A673 (cell line): ENCODE results near the gene RFC2. TPM values are rescaled to one million over a fixed set of nuclear protein-coding genes. Genes with fewer than 3 reads are reported as not detected.
"Not testable (repeated sequence)": the region's sequence is repeated elsewhere in the genome, so short reads cannot be mapped to it uniquely, and the experiment has no call there.

Source experiments
- BruUV-seq: library from RNA; stranded (reverse); fragments of 400-500 nt; replicated peaks from 2 replicates; lab custom pipeline; 2021; lab: Mats Ljungman, UMichigan
- CTCF ChIA-PET: fragments of 300-600 bp; sonication (Branson Sonifier 250); formaldehyde crosslinking; loops from one replicate; lab custom pipeline; 2022; ENCODE audit warnings: antibody characterized with exemption; lab: Charles Lee
- POLR2A ChIA-PET: fragments of 300-600 bp; sonication (Branson Sonifier 250); formaldehyde crosslinking; loops from one replicate; lab custom pipeline; 2022; ENCODE audit warnings: antibody characterized with exemption; ENCODE audit not compliant: low non-redundant PET; lab: Charles Lee
- DNase-seq: peaks from one replicate; pipeline ENCODE4 v3.0.0-alpha.2; 2015; ENCODE audit warnings: low spot score
- H3K27ac ChIP-seq: fragments of 200-600 bp; sonication (generic); 2 replicates; pipeline ENCODE4 v1.5.1; 2016; ENCODE audit warnings: mixed run types, low read depth, mild to moderate bottlenecking, mixed read lengths, antibody characterized with exemption, low read length; ENCODE audit not compliant: poor library complexity, severe bottlenecking
- H3K27me3 ChIP-seq: fragments of 200-600 bp; sonication (generic); replicated peaks from 2 replicates; pipeline ENCODE4 v1.6.1; 2017; ENCODE audit warnings: mixed run types, low read depth, mild to moderate bottlenecking, mixed read lengths, antibody characterized with exemption, low read length; ENCODE audit not compliant: insufficient read depth, poor library complexity
- H3K36me3 ChIP-seq: fragments of 200-600 bp; sonication (generic); 2 replicates; pipeline ENCODE4 v1.6.1; 2016; ENCODE audit warnings: mixed run types, mild to moderate bottlenecking, mixed read lengths, antibody characterized with exemption, low read length; ENCODE audit not compliant: insufficient read depth, poor library complexity, severe bottlenecking
- H3K4me1 ChIP-seq: fragments of 200-600 bp; sonication (generic); 2 replicates; pipeline ENCODE4 v1.6.1; 2017; ENCODE audit warnings: mixed run types, mild to moderate bottlenecking, mixed read lengths, antibody characterized with exemption, low read length; ENCODE audit not compliant: insufficient read depth, poor library complexity, severe bottlenecking
- H3K4me3 ChIP-seq: fragments of 200-600 bp; sonication (generic); 2 replicates; pipeline ENCODE4 v1.5.1; 2016; ENCODE audit warnings: low read depth, mixed run types, mild to moderate bottlenecking, mixed read lengths, low read length; ENCODE audit not compliant: poor library complexity, severe bottlenecking
- H3K9me3 ChIP-seq: fragments of 200-600 bp; sonication (generic); 2 replicates; pipeline ENCODE4 v1.6.1; 2016; ENCODE audit warnings: mixed run types, low read depth, mild to moderate bottlenecking, mixed read lengths, antibody characterized with exemption, low read length; ENCODE audit not compliant: poor library complexity, severe bottlenecking
- EZH2 ChIP-seq: fragments of 200-600 bp; sonication (generic); IDR thresholded peaks from 2 replicates; pipeline ENCODE4 v1.6.1; 2017; ENCODE audit warnings: borderline replicate concordance, low read depth, mild to moderate bottlenecking, mixed read lengths, antibody characterized with exemption, low read length; ENCODE audit not compliant: poor library complexity, severe bottlenecking
- intact Hi-C: fragments of 100-400 bp; cut with micrococcal nuclease; formaldehyde crosslinking; loops from one replicate; pipeline ENCODE4 v1.10.0; 2022; ENCODE audit not compliant: unreplicated experiment
- total RNA-seq: library from RNA; stranded (reverse); gene quantifications from 2 replicates; pipeline ENCODE4 v1.2.3, GENCODE V29; 2021
- TF ChIP-seq, protein P1 (sequence below): fragments of 300-800, 200-600 bp; sonication (generic); conservative IDR thresholded peaks from 2 replicates; pipeline ENCODE4 v1.5.1; 2017; ENCODE audit warnings: low read depth, mild to moderate bottlenecking, antibody characterized with exemption, low read length, moderate library complexity, mixed read lengths

The RFC2 gene
- total RNA-seq, 1 experiment from 2014 or later: 125 TPM

DNA sequence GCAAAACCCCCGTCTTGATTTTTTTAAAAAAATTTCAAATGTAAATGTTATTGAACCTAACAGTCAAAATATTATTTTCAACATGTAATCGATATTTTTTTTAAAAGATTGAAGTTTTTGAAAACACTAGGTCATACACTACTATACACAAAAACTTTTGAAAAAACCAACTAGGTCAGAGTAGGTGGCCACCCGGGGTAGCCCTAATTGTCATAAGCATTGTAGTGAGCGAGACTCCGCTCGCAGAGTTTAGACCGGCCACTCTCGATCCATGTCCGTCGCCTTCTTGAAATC, 417 bp downstream of the RFC2 start:
- TF ChIP-seq, protein P1, sequence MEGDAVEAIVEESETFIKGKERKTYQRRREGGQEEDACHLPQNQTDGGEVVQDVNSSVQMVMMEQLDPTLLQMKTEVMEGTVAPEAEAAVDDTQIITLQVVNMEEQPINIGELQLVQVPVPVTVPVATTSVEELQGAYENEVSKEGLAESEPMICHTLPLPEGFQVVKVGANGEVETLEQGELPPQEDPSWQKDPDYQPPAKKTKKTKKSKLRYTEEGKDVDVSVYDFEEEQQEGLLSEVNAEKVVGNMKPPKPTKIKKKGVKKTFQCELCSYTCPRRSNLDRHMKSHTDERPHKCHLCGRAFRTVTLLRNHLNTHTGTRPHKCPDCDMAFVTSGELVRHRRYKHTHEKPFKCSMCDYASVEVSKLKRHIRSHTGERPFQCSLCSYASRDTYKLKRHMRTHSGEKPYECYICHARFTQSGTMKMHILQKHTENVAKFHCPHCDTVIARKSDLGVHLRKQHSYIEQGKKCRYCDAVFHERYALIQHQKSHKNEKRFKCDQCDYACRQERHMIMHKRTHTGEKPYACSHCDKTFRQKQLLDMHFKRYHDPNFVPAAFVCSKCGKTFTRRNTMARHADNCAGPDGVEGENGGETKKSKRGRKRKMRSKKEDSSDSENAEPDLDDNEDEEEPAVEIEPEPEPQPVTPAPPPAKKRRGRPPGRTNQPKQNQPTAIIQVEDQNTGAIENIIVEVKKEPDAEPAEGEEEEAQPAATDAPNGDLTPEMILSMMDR: no peak
- intact Hi-C loops: no loop called here
- Histone ChIP-seq H3K36me3 (peaks cover 31% of the 10 kb centered on the region), H3K4me3 (peak overlapping the region; percentile 90), H3K27ac (peak overlapping the region; percentile 98), H3K9me3 (no peaks in the 10 kb centered on the region), H3K27me3 (no peaks in the 10 kb centered on the region), H3K4me1 (no peaks in the 10 kb centered on the region)
- POLR2A ChIA-PET: no interaction called here
- BruUV-seq: TSS peak; percentile 78
- DNase-seq: no peak
- CTCF ChIA-PET: interaction anchor here (0.6 kb wide), 1 partner anchor 147 kb away, joined by 3 read pairs; no protein-coding TSS in a partner anchor

DNA sequence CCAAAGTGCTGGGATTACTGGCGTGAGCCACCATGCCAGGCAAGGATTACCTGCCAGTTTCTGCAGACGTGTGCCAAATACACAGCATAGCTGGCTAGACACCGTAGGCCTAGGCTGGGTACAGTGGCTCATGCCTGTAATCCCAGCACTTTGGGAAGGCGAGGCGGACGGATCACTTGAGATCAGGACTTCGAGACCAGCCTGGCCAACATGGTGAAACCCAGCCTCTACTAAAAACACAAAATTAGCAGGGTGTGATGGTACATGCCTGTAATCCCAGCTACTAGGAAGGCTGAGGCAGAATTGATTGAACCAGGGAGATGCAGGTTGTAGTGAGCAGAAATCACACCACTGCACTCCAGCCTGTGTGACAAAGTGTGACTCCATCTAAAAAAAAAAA, 868 bp downstream of the RFC2 start:
- TF ChIP-seq, protein P1: no peak
- TF ChIP-seq EZH2: no peak
- ChIA-PET CTCF (no interaction called here), POLR2A (no interaction called here)
- BruUV-seq: no TSS peak
- no peaks in the 10 kb centered on the region for H3K9me3 ChIP-seq
- H3K4me3 ChIP-seq: peak overlapping the region; percentile 90
- H3K4me1 ChIP-seq: no peaks in the 10 kb centered on the region
- peaks cover 36% of the 10 kb centered on the region for H3K36me3 ChIP-seq
- H3K27ac ChIP-seq: peak overlapping the region; percentile 98
- no peaks in the 10 kb centered on the region for H3K27me3 ChIP-seq
- intact Hi-C loops: no loop called here
- no peak for DNase-seq

DNA sequence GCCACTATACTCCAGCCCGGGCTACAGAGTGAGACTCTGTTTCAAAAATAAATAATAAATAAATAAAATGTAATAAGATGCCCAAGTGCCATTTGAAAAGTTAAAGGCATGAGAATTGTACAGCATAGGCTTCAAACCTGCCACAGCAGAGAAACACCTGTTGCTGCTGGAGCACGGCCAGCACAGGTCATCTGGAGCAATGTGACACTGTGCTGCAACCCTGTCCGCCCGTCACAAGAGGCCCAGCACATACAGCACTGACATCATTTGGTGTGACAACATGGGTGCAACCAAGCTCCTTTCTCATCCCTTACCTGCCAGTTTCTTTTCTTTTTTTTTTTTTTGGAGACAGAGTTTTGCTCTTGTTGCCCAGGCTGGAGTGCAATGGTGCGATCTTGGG, 1.3 kb downstream of the RFC2 start:
- Histone ChIP-seq H3K27ac (peak overlapping the region; percentile 98), H3K27me3 (no peaks in the 10 kb centered on the region), H3K4me3 (peak overlapping the region; percentile 90), H3K4me1 (no peaks in the 10 kb centered on the region), H3K36me3 (peaks cover 40% of the 10 kb centered on the region), H3K9me3 (no peaks in the 10 kb centered on the region)
- intact Hi-C loops: no loop called here
- DNase-seq: no peak
- BruUV-seq: no TSS peak
- CTCF ChIA-PET: no interaction called here
- POLR2A ChIA-PET: no interaction called here
- TF ChIP-seq, protein P1: no peak
- TF ChIP-seq EZH2: no peak

DNA sequence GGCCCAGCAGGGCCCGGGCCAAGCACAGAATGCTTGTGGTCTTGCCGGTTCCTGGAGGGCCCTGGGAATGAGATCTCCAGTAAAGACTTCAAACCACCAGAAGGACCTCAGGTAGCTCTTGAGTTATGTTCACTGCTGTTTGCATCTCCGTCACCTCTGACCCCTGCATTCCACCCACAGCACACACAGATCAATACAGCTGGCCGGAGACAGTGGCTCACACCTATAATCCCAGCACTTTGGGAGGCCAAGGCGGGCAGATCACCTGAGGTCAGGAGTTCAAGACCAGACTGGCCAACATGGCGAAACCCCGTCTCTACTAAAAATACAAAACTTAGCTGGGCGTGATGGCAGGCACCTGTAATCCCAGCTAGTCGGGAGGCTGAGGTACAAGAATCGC, 5.1 kb downstream of the RFC2 start:
- peaks cover 70% of the 10 kb centered on the region for H3K36me3 ChIP-seq
- H3K27me3 ChIP-seq, H3K9me3 ChIP-seq, intact Hi-C loops, DNase-seq, H3K4me3 ChIP-seq, CTCF ChIA-PET, H3K4me1 ChIP-seq, H3K27ac ChIP-seq: not testable (repeated sequence)
- POLR2A ChIA-PET: interaction anchor here (0.7 kb wide), 1 partner anchor 113 kb away, joined by 4 read pairs; no protein-coding TSS in a partner anchor
- BruUV-seq: TSS peak; percentile 12
